Measurements from ENCODE around the gene IL34. TPM values are rescaled to one million over a fixed set of nuclear protein-coding genes. Genes with fewer than 3 reads are reported as not detected.

Gene IL34
- total RNA-seq, 1 donor from 2014 or later: not detected

DNA sequence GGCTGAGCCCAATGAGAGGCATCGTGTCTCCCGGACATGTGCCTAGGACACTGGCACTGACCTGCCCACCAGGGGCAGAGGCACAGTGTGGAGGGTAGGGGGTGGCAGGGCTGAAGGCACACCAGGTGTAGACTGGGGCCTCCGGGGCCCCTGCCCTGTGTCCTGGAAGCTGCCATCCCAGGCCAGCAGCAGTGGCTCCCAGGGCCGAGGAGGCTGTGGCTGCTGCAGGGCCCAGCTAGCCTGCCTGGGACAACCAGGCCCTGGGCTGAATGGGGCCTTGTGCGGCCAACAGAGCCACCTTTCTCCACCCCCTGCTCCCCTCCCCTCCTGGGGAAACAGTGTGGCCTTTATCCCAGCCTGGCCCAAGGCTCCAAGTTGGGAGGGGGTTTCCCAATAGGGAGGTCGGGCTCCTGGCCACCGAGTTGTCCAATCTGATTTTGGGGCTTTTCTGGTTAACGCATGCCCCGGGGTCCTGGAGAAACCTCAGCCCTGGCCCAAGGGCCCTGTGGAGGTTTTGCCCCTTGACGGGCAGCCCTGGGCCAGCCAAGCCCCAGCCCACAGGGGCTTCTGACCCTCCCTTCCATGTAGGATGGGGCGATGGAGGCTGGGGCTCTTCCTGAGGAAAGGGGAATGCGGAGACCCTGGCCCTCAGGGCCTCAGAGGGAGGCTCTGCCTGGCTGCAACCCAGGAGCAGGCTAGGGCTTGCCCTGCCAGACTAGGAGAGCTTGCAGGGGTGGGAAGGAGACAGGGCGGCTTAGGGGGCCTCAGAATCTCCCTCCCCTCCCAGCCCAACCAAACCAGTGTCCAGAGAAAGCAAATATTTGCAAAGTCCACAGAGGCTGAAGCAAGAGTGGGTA is 35.3 kb downstream of the IL34 start:
- no peak for TF ChIP-seq CTCF (IDR thresholded peaks at IDR 0.05)
- no peak for TF ChIP-seq EZH2 (IDR thresholded peaks at IDR 0.05)
- TF ChIP-seq EZH2phosphoT487 (IDR thresholded peaks at IDR 0.05): no peak
- Mint-ChIP-seq H3K9me3 (no peaks in the 10 kb centered on the region), H3K36me3 (peaks cover 2% of the 10 kb centered on the region), H3K4me1 (peaks cover 13% of the 10 kb centered on the region), H3K4me3 (no peak overlapping the region), H3K27me3 (ENCODE audit: insufficient read depth, low read depth) (peaks cover 4% of the 10 kb centered on the region), H3K27ac (no peak overlapping the region)
- H3K27me3 ChIP-seq: peaks cover 10% of the 10 kb centered on the region
- no peak overlapping the region for H2AFZ ChIP-seq (replicated peaks)
- H3K27ac ChIP-seq: no peak overlapping the region
- no peak for DNase-seq (ENCODE audit: low spot score)
- peaks cover 10% of the 10 kb centered on the region for H3K79me2 ChIP-seq (ENCODE audit: low read depth)
- H3K4me3 ChIP-seq: no peak overlapping the region
- H3F3A ChIP-seq (ENCODE audit: low read depth): peaks cover 6% of the 10 kb centered on the region
- no peak overlapping the region for H3K4me2 ChIP-seq
- no peak overlapping the region for H3K9ac ChIP-seq
- no peaks in the 10 kb centered on the region for H3K36me3 ChIP-seq
- H3K4me1 ChIP-seq: peaks cover 3% of the 10 kb centered on the region
- peaks cover 53% of the 10 kb centered on the region for H4K20me1 ChIP-seq (ENCODE audit: low read depth)
- no peaks in the 10 kb centered on the region for H3K9me3 ChIP-seq (ENCODE audit: low read depth)

- Mint-ChIP-seq H3K36me3 (peaks cover 2% of the 10 kb centered on the region), H3K27me3 (ENCODE audit: insufficient read depth, low read depth) (peaks cover 5% of the 10 kb centered on the region), H3K4me1 (peaks cover 22% of the 10 kb centered on the region), H3K27ac (no peak overlapping the region), H3K9me3 (no peaks in the 10 kb centered on the region), H3K4me3 (peak overlapping the region; percentile 24)
- peaks cover 12% of the 10 kb centered on the region for H3K4me1 ChIP-seq
- peaks cover 15% of the 10 kb centered on the region for H3F3A ChIP-seq (ENCODE audit: low read depth)
- no peaks in the 10 kb centered on the region for H3K36me3 ChIP-seq
- H4K20me1 ChIP-seq (ENCODE audit: low read depth): peaks cover 58% of the 10 kb centered on the region
- H3K79me2 ChIP-seq (ENCODE audit: low read depth): peaks cover 10% of the 10 kb centered on the region
- no peaks in the 10 kb centered on the region for H3K9me3 ChIP-seq (ENCODE audit: low read depth)
- H3K9ac ChIP-seq: no peak overlapping the region
- no peak overlapping the region for H3K27ac ChIP-seq
- DNase-seq (ENCODE audit: low spot score): no peak
- peaks cover 10% of the 10 kb centered on the region for H3K27me3 ChIP-seq
- no peak overlapping the region for H3K4me2 ChIP-seq
- TF ChIP-seq CTCF (IDR thresholded peaks at IDR 0.05): peak; percentile 4
- no peak for TF ChIP-seq EZH2phosphoT487 (IDR thresholded peaks at IDR 0.05)
- no peak for TF ChIP-seq EZH2 (IDR thresholded peaks at IDR 0.05)
- no peak overlapping the region for H3K4me3 ChIP-seq
- no peak overlapping the region for H2AFZ ChIP-seq (replicated peaks)
These were observed 36.1 kb downstream of the IL34 start for GRCh38 chr16:70682239-70683145.

DNA sequence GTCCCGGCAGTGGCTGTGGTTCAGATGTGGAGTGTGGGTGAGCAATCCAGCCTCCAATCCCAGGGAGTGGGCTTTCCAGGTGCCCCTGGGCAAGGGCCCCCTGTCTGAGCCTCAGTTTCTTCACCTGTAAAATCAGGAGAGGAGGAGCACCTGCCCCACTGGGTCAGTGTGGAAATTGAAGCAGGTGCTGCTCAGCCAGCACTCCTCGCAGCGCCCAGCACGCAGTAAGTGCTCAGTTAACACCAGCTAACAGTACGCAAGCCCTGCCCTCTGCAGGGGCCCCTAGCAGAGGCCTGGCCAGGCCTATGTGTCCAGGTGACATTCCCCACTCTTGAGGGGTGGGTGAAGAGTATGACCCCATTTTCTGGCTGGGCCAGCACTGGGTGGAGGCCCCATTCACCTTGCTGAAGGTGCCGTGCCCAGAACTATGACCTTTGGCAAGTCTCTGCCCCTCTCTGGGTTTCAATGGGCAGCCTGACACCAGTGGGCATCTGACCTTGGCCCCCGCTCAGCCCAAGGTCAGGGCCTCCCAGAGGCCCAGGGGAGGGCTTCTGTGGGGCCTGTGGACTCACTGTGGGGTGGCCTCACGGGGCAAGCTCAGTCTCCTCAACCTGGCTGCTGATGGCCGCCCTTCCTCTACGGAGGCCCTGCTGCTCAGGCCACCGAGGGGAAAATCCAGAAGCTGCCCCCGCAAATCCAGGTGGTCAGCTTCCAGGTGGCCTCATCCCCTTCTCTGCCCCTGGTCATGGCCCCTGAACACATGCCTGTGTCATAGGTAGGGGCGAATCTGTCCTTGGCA is 37.0 kb downstream of the IL34 start:
- H2AFZ ChIP-seq (replicated peaks): no peak overlapping the region
- H3F3A ChIP-seq (ENCODE audit: low read depth): peaks cover 23% of the 10 kb centered on the region
- peaks cover 14% of the 10 kb centered on the region for H3K4me1 ChIP-seq
- no peaks in the 10 kb centered on the region for H3K9me3 ChIP-seq (ENCODE audit: low read depth)
- Mint-ChIP-seq H3K27me3 (ENCODE audit: insufficient read depth, low read depth) (peaks cover 5% of the 10 kb centered on the region), H3K4me3 (peak overlapping the region; percentile 64), H3K36me3 (peaks cover 2% of the 10 kb centered on the region), H3K4me1 (peaks cover 23% of the 10 kb centered on the region), H3K9me3 (no peaks in the 10 kb centered on the region), H3K27ac (no peak overlapping the region)
- H3K27ac ChIP-seq: no peak overlapping the region
- H3K79me2 ChIP-seq (ENCODE audit: low read depth): peaks cover 10% of the 10 kb centered on the region
- H3K4me3 ChIP-seq: no peak overlapping the region
- H3K36me3 ChIP-seq: no peaks in the 10 kb centered on the region
- TF ChIP-seq EZH2 (IDR thresholded peaks at IDR 0.05) (no peak), CTCF (IDR thresholded peaks at IDR 0.05) (no peak), EZH2phosphoT487 (IDR thresholded peaks at IDR 0.05) (no peak)
- no peak overlapping the region for H3K4me2 ChIP-seq
- H4K20me1 ChIP-seq (ENCODE audit: low read depth): peaks cover 58% of the 10 kb centered on the region
- DNase-seq (ENCODE audit: low spot score): no peak
- no peak overlapping the region for H3K9ac ChIP-seq
- H3K27me3 ChIP-seq: peaks cover 10% of the 10 kb centered on the region

All from neural progenitor cell (in vitro differentiated cells).